H1 (cell line): Measurements from ENCODE around the gene CAVIN1. TPM values are rescaled to one million over a fixed set of nuclear protein-coding genes. Genes with fewer than 3 reads are reported as not detected.

ENCODE experiments used
- BCL11A ChIP-seq, 2 experiments: IDR thresholded peaks; one replicate each; pipeline ENCODE4 v1.6.1; 2011; ENCODE audit warnings: low read depth in 2 of 2, low read length in 2 of 2, mild to moderate bottlenecking in 2 of 2
- CBX5 ChIP-seq: fragments of 300-800, 300-1000 bp; sonication (generic); IDR thresholded peaks from 2 replicates; pipeline ENCODE4 v1.7.1; 2016; ENCODE audit warnings: antibody characterized with exemption, low read length, low read depth
- CBX8 ChIP-seq: fragments of 300-800, 300-1000 bp; sonication (generic); IDR thresholded peaks from 2 replicates; pipeline ENCODE4 v1.7.1; 2016; ENCODE audit warnings: low read depth, low read length, borderline replicate concordance
- CHD7 ChIP-seq: fragments of 300-600 bp; sonication (generic); IDR thresholded peaks from 2 replicates; pipeline ENCODE4 v1.7.1; 2012; ENCODE audit warnings: low read length, moderate library complexity, mild to moderate bottlenecking, inconsistent platforms; ENCODE audit not compliant: insufficient replicate concordance
- EP300 ChIP-seq, 2 experiments: IDR thresholded peaks; 1 replicate in 1 of 2; 2 replicates in 1 of 2; pipeline ENCODE4 v1.6.1; 2011 to 2012; ENCODE audit warnings: low read depth in 2 of 2, low read length in 2 of 2, mild to moderate bottlenecking in 2 of 2, borderline replicate concordance in 1 of 2, inconsistent platforms in 1 of 2, moderate library complexity in 1 of 2
- RXRA ChIP-seq: IDR thresholded peaks from 2 replicates; pipeline ENCODE4 v1.6.1; 2011; ENCODE audit warnings: low read depth, mild to moderate bottlenecking, low read length, moderate library complexity; ENCODE audit not compliant: insufficient read depth
- TEAD4 ChIP-seq: IDR thresholded peaks from 2 replicates; pipeline ENCODE4 v1.6.1; 2012; ENCODE audit warnings: low read depth, low read length, inconsistent platforms, mixed read lengths
- USF2 ChIP-seq: IDR thresholded peaks from 2 replicates; pipeline ENCODE4 v1.6.1; 2011; ENCODE audit warnings: low read length, improper control_type of control experiment
- polyA plus RNA-seq, 7 experiments: library from polyadenylated mRNA; depleted of rRNA in 3 of 7; stranded (reverse) in 5 of 7; unstranded in 2 of 7; fragments of >200 nt in 5 of 7; fragments of 200-250 nt in 2 of 7; gene quantifications; 1 replicate in 5 of 7; 2 replicates in 1 of 7; 4 replicates in 1 of 7; pipeline versions ENCODE4 v1.2.1 to v1.2.3, GENCODE V29; 2011 to 2013; ENCODE audit warnings: missing spikeins in 2 of 7, mixed read lengths in 2 of 7
- total RNA-seq: library from RNA; stranded (reverse); fragmentation: NEBNext Ultra II Directional; extraction: Animal tissue kit (Norgen Biotek cat#: 25700); gene quantifications from 2 replicates; pipeline ENCODE4 v1.2.1, GENCODE V29; 2021

The CAVIN1 gene
- total and polyA plus RNA-seq, 2 of the 8 experiments (the other 6 are each of a cell fraction or from before 2014, with no cell fraction given): 16.2 to 41.6 TPM

DNA sequence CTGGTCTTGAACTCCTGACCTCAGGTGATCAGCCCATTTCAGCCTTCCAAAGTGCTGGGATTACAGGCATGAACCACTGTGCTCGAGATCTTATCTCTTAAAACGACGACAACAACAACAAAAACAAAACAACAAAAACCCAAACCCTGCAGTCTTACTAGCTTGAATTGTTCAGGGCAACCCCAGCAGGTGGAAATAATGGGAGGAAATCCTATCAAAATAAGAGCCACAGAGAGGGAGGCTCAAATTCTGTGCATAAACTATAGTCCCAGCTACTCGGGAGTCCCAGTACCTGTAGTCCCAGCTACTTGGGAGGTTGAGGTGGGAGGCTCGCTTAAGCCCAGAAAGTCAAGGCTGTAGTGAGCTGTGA is 19.1 kb upstream of the CAVIN1 start (continued):
- TF ChIP-seq EP300 (IDR thresholded peaks at IDR 0.05; ENCODE audit: borderline replicate concordance in 1 of 2, low read depth in 2 of 2, low read length in 2 of 2) (no peak), BCL11A (IDR thresholded peaks at IDR 0.05; ENCODE audit: low read depth in 2 of 2, low read length in 2 of 2) (no peak), CBX8 (no peak), RXRA (no peak), CHD7 (no peak), CBX5 (no peak), USF2 (no peak), TEAD4 (no peak)
- TF ChIP-seq, all 59 proteins: peak for 0
